Activated naive CD4-positive, alpha-beta T cell treated with anti-CD3 and anti-CD28 coated beads, Interleukin-2, amount 50 U/mL, for 24 hours (primary cell): ENCODE measurements around the gene DNAJC27.

ENCODE experiments used
- H3K27ac Mint-ChIP-seq: one replicate; pipeline ENCODE4 v1.8.0; 2021; ENCODE audit warnings: mild to moderate bottlenecking, mixed read lengths
- H3K27me3 Mint-ChIP-seq: one replicate; pipeline ENCODE4 v1.8.0; 2021; ENCODE audit warnings: mixed read lengths
- H3K36me3 Mint-ChIP-seq: one replicate; pipeline ENCODE4 v1.8.0; 2021; ENCODE audit warnings: mixed read lengths
- H3K4me1 Mint-ChIP-seq: one replicate; pipeline ENCODE4 v1.8.0; 2021; ENCODE audit warnings: mixed read lengths
- H3K4me3 Mint-ChIP-seq: one replicate; pipeline ENCODE4 v1.8.0; 2021; ENCODE audit warnings: mild to moderate bottlenecking, mixed read lengths
- H3K9me3 Mint-ChIP-seq: one replicate; pipeline ENCODE4 v1.8.0; 2021; ENCODE audit warnings: mixed read lengths

Gene DNAJC27

GRCh38 chr2:24923106-24923505 lies 48.6 kb downstream of the DNAJC27 start:
- H3K27me3 Mint-ChIP-seq, result no peaks in the 10 kb centered on the region
- H3K36me3 Mint-ChIP-seq, result peaks cover 1% of the 10 kb centered on the region
- no peak overlapping the region for H3K4me3 Mint-ChIP-seq
- peaks cover 19% of the 10 kb centered on the region for H3K4me1 Mint-ChIP-seq
- no peaks in the 10 kb centered on the region for H3K9me3 Mint-ChIP-seq
- H3K27ac Mint-ChIP-seq, result no peak overlapping the region

GRCh38 chr2:24922556-24922955 lies 49.2 kb downstream of the DNAJC27 start:
- Mint-ChIP-seq H3K27me3 (no peaks in the 10 kb centered on the region), H3K4me3 (no peak overlapping the region), H3K27ac (peak overlapping the region; percentile 64), H3K4me1 (peaks cover 24% of the 10 kb centered on the region), H3K36me3 (peaks cover 1% of the 10 kb centered on the region), H3K9me3 (no peaks in the 10 kb centered on the region)

- Mint-ChIP-seq H3K4me1 (peaks cover 31% of the 10 kb centered on the region), H3K4me3 (peak overlapping the region; percentile 83), H3K27me3 (no peaks in the 10 kb centered on the region), H3K9me3 (no peaks in the 10 kb centered on the region), H3K27ac (peak overlapping the region; percentile 8), H3K36me3 (peaks cover 1% of the 10 kb centered on the region)
These were observed 50.8 kb downstream of the DNAJC27 start for GRCh38 chr2:24920809-24921441.

GRCh38 chr2:24920098-24920808 lies 51.5 kb downstream of the DNAJC27 start, which contains the start of gene ADCY3:
Gene ADCY3, minus strand, starts transcription at chr2:24920237. Its CDS starts 1,250 bp downstream, at chr2:24918987.
- Mint-ChIP-seq H3K27me3 (no peaks in the 10 kb centered on the region), H3K36me3 (peaks cover 1% of the 10 kb centered on the region), H3K27ac (peak within 1 kb of the TSS; percentile 44), H3K4me3 (peak within 1 kb of the TSS; percentile 85), H3K4me1 (peaks cover 31% of the 10 kb centered on the region), H3K9me3 (no peaks in the 10 kb centered on the region)

- Mint-ChIP-seq H3K36me3 (peaks cover 1% of the 10 kb centered on the region), H3K27ac (peak overlapping the region; percentile 44), H3K4me1 (peaks cover 34% of the 10 kb centered on the region), H3K27me3 (no peaks in the 10 kb centered on the region), H3K9me3 (no peaks in the 10 kb centered on the region), H3K4me3 (peak overlapping the region; percentile 85)
These were observed 52.2 kb downstream of the DNAJC27 start for GRCh38 chr2:24919506-24920097.

- H3K4me1 Mint-ChIP-seq, result peaks cover 34% of the 10 kb centered on the region
- peaks cover 1% of the 10 kb centered on the region for H3K36me3 Mint-ChIP-seq
- no peaks in the 10 kb centered on the region for H3K27me3 Mint-ChIP-seq
- H3K27ac Mint-ChIP-seq, result peak overlapping the region; percentile 44
- H3K4me3 Mint-ChIP-seq, result peak overlapping the region; percentile 85
- H3K9me3 Mint-ChIP-seq, result no peaks in the 10 kb centered on the region
These were observed 52.7 kb downstream of the DNAJC27 start for GRCh38 chr2:24919037-24919505.

- peak overlapping the region; percentile 44 for H3K27ac Mint-ChIP-seq
- H3K4me1 Mint-ChIP-seq, result peaks cover 34% of the 10 kb centered on the region
- peak overlapping the region; percentile 85 for H3K4me3 Mint-ChIP-seq
- no peaks in the 10 kb centered on the region for H3K27me3 Mint-ChIP-seq
- H3K36me3 Mint-ChIP-seq, result peaks cover 1% of the 10 kb centered on the region
- no peaks in the 10 kb centered on the region for H3K9me3 Mint-ChIP-seq
These were observed 53.3 kb downstream of the DNAJC27 start for GRCh38 chr2:24918326-24919036.

GRCh38 chr2:24917731-24918325 lies 53.9 kb downstream of the DNAJC27 start:
- no peaks in the 10 kb centered on the region for H3K27me3 Mint-ChIP-seq
- H3K4me3 Mint-ChIP-seq, result peak overlapping the region; percentile 58
- H3K36me3 Mint-ChIP-seq, result peaks cover 1% of the 10 kb centered on the region
- no peak overlapping the region for H3K27ac Mint-ChIP-seq
- no peaks in the 10 kb centered on the region for H3K9me3 Mint-ChIP-seq
- H3K4me1 Mint-ChIP-seq, result peaks cover 34% of the 10 kb centered on the region

GRCh38 chr2:24917086-24917485 lies 54.7 kb downstream of the DNAJC27 start:
- Mint-ChIP-seq H3K27me3 (no peaks in the 10 kb centered on the region), H3K9me3 (no peaks in the 10 kb centered on the region), H3K4me1 (peaks cover 34% of the 10 kb centered on the region), H3K27ac (no peak overlapping the region), H3K36me3 (peaks cover 3% of the 10 kb centered on the region), H3K4me3 (no peak overlapping the region)

GRCh38 chr2:24915796-24916195 lies 56.0 kb downstream of the DNAJC27 start:
- Mint-ChIP-seq H3K27me3 (no peaks in the 10 kb centered on the region), H3K4me3 (no peak overlapping the region), H3K27ac (no peak overlapping the region), H3K9me3 (no peaks in the 10 kb centered on the region), H3K4me1 (peaks cover 30% of the 10 kb centered on the region), H3K36me3 (peaks cover 7% of the 10 kb centered on the region)

GRCh38 chr2:24915175-24915574 lies 56.6 kb downstream of the DNAJC27 start:
- H3K27me3 Mint-ChIP-seq, result no peaks in the 10 kb centered on the region
- no peak overlapping the region for H3K27ac Mint-ChIP-seq
- H3K4me1 Mint-ChIP-seq, result peaks cover 27% of the 10 kb centered on the region
- peaks cover 8% of the 10 kb centered on the region for H3K36me3 Mint-ChIP-seq
- no peaks in the 10 kb centered on the region for H3K9me3 Mint-ChIP-seq
- H3K4me3 Mint-ChIP-seq, result no peak overlapping the region

- Mint-ChIP-seq H3K4me3 (no peak overlapping the region), H3K4me1 (peaks cover 27% of the 10 kb centered on the region), H3K27ac (no peak overlapping the region), H3K27me3 (no peaks in the 10 kb centered on the region), H3K9me3 (no peaks in the 10 kb centered on the region), H3K36me3 (peaks cover 10% of the 10 kb centered on the region)
These were observed 57.0 kb downstream of the DNAJC27 start for GRCh38 chr2:24914713-24915112.

GRCh38 chr2:24913911-24914310 lies 57.8 kb downstream of the DNAJC27 start:
- peaks cover 11% of the 10 kb centered on the region for H3K36me3 Mint-ChIP-seq
- no peak overlapping the region for H3K27ac Mint-ChIP-seq
- H3K9me3 Mint-ChIP-seq, result no peaks in the 10 kb centered on the region
- H3K4me3 Mint-ChIP-seq, result no peak overlapping the region
- peaks cover 23% of the 10 kb centered on the region for H3K4me1 Mint-ChIP-seq
- no peaks in the 10 kb centered on the region for H3K27me3 Mint-ChIP-seq

GRCh38 chr2:24912986-24913385 lies 58.8 kb downstream of the DNAJC27 start:
- Mint-ChIP-seq H3K4me1 (peaks cover 15% of the 10 kb centered on the region), H3K4me3 (no peak overlapping the region), H3K27ac (no peak overlapping the region), H3K36me3 (peaks cover 9% of the 10 kb centered on the region), H3K27me3 (no peaks in the 10 kb centered on the region), H3K9me3 (no peaks in the 10 kb centered on the region)

GRCh38 chr2:24912523-24912922 lies 59.2 kb downstream of the DNAJC27 start:
- Mint-ChIP-seq H3K4me1 (peaks cover 10% of the 10 kb centered on the region), H3K36me3 (peaks cover 9% of the 10 kb centered on the region), H3K9me3 (no peaks in the 10 kb centered on the region), H3K4me3 (no peak overlapping the region), H3K27ac (no peak overlapping the region), H3K27me3 (no peaks in the 10 kb centered on the region)
